ENCODE data around the gene TCEAL8. TPM values are rescaled to one million over a fixed set of nuclear protein-coding genes. Genes with fewer than 3 reads are reported as not detected.
"Not testable (repeated sequence)": the region's sequence is repeated elsewhere in the genome, so short reads cannot be mapped to it uniquely, and the experiment has no call there.

Gene TCEAL8
- total RNA-seq, 2 experiments from 2014 or later: 26.8 to 32.6 TPM

GRCh38 chrX:103234869-103235268, 20.1 kb downstream of the TCEAL8 start:
- Histone ChIP-seq H3K4me1 (ENCODE audit: insufficient read depth, low read length, poor library complexity, severe bottlenecking) (no peaks in the 10 kb centered on the region), H3K9me3 (ENCODE audit: low read length) (no peaks in the 10 kb centered on the region), H3K4me3 (ENCODE audit: low read depth, low read length, poor library complexity, severe bottlenecking) (no peak overlapping the region), H4K20me1 (ENCODE audit: insufficient read depth, low read length) (no peaks in the 10 kb centered on the region), H2AFZ (ENCODE audit: low read length) (no peak overlapping the region), H3K36me3 (ENCODE audit: insufficient read depth, low read length) (no peaks in the 10 kb centered on the region), H3K4me2 (ENCODE audit: low read length) (no peak overlapping the region), H3K9me2 (ENCODE audit: insufficient read depth, low read length) (no peaks in the 10 kb centered on the region), H3K79me2 (ENCODE audit: insufficient read depth, low read depth, low read length) (no peaks in the 10 kb centered on the region), H3K27ac (ENCODE audit: low read depth, low read length, poor library complexity, severe bottlenecking) (no peak overlapping the region)
- POLR2A ChIA-PET: no interaction called here
- no TSS peak for BruUV-seq (replicated peaks)
- TF ChIP-seq EZH2phosphoT487 (IDR thresholded peaks at IDR 0.05; ENCODE audit: borderline replicate concordance, low read depth, low read length): no peak
- TF ChIP-seq CTCF (conservative IDR thresholded peaks at IDR 0.05; ENCODE audit: low read length): no peak
- DNase-seq (ENCODE audit: low spot score): no peak
- CTCF ChIA-PET (ENCODE audit: unreplicated experiment): no interaction called here
- intact Hi-C loops (cut with micrococcal nuclease; ENCODE audit: unreplicated experiment): no loop called here

- H3K4me1 ChIP-seq (ENCODE audit: insufficient read depth, low read length, poor library complexity, severe bottlenecking): no peaks in the 10 kb centered on the region
- H3K9me3 ChIP-seq (ENCODE audit: low read length): no peaks in the 10 kb centered on the region
- DNase-seq (ENCODE audit: low spot score): no peak
- H3K4me3 ChIP-seq (ENCODE audit: low read depth, low read length, poor library complexity, severe bottlenecking): no peak overlapping the region
- intact Hi-C loops (cut with micrococcal nuclease; ENCODE audit: unreplicated experiment): no loop called here
- TF ChIP-seq CTCF (conservative IDR thresholded peaks at IDR 0.05; ENCODE audit: low read length) (no peak), EZH2phosphoT487 (IDR thresholded peaks at IDR 0.05; ENCODE audit: borderline replicate concordance, low read depth, low read length) (no peak)
- no peaks in the 10 kb centered on the region for H4K20me1 ChIP-seq (ENCODE audit: insufficient read depth, low read length)
- no peaks in the 10 kb centered on the region for H3K9me2 ChIP-seq (ENCODE audit: insufficient read depth, low read length)
- ChIA-PET POLR2A (interaction anchor here (0.6 kb wide), 1 partner anchor 10 kb away, joined by 3 read pairs; no protein-coding TSS in a partner anchor), CTCF (ENCODE audit: unreplicated experiment) (no interaction called here)
- no peak overlapping the region for H3K27ac ChIP-seq (ENCODE audit: low read depth, low read length, poor library complexity, severe bottlenecking)
- H3K79me2 ChIP-seq (ENCODE audit: insufficient read depth, low read depth, low read length): no peaks in the 10 kb centered on the region
- no peak overlapping the region for H2AFZ ChIP-seq (ENCODE audit: low read length)
- no TSS peak for BruUV-seq (replicated peaks)
- no peak overlapping the region for H3K4me2 ChIP-seq (ENCODE audit: low read length)
- no peaks in the 10 kb centered on the region for H3K36me3 ChIP-seq (ENCODE audit: insufficient read depth, low read length)
Observed at GRCh38 chrX:103233263-103233662, 21.7 kb downstream of the TCEAL8 start.

- H3K27ac ChIP-seq (ENCODE audit: low read depth, low read length, poor library complexity, severe bottlenecking); intact Hi-C loops (cut with micrococcal nuclease; ENCODE audit: unreplicated experiment); DNase-seq (ENCODE audit: low spot score); H3K4me1 ChIP-seq (ENCODE audit: insufficient read depth, low read length, poor library complexity, severe bottlenecking); H3K36me3 ChIP-seq (ENCODE audit: insufficient read depth, low read length); H4K20me1 ChIP-seq (ENCODE audit: insufficient read depth, low read length); H3K4me2 ChIP-seq (ENCODE audit: low read length); CTCF ChIA-PET (ENCODE audit: unreplicated experiment); H3K9me2 ChIP-seq (ENCODE audit: insufficient read depth, low read length); BruUV-seq (replicated peaks); H2AFZ ChIP-seq (ENCODE audit: low read length); POLR2A ChIA-PET; H3K9me3 ChIP-seq (ENCODE audit: low read length); H3K4me3 ChIP-seq (ENCODE audit: low read depth, low read length, poor library complexity, severe bottlenecking); H3K79me2 ChIP-seq (ENCODE audit: insufficient read depth, low read depth, low read length): not testable (repeated sequence)
Observed at GRCh38 chrX:103225918-103226317, 29.0 kb downstream of the TCEAL8 start.
